SK-N-SH treated with all-trans-retinoic acid at 6 μM for 48 hours (cell line): ENCODE measurements around the gene BTAF1.

Source experiments
- ESRRG ChIP-seq: fragments of 250-450 bp; sonication (Bioruptor Pico); IDR thresholded peaks from 2 replicates; pipeline ENCODE4 v1.6.1; 2021; ENCODE audit warnings: mild to moderate bottlenecking
- RARB ChIP-seq: fragments of 250-450 bp; sonication (Bioruptor Pico); IDR thresholded peaks from 2 replicates; pipeline ENCODE4 v1.8.0; 2021; ENCODE audit warnings: mild to moderate bottlenecking, moderate library complexity
- ZNF565 ChIP-seq: fragments of 450-650 bp; formaldehyde crosslinking; conservative IDR thresholded peaks from 2 replicates; pipeline ENCODE4 v1.5.0; 2020; ENCODE audit warnings: low read depth, mild to moderate bottlenecking, moderate library complexity
- ZNF8 ChIP-seq: fragments of 450-650 bp; formaldehyde crosslinking; IDR thresholded peaks from 2 replicates; pipeline ENCODE4 v1.5.0; 2020; ENCODE audit warnings: mild to moderate bottlenecking, moderate library complexity

GRCh38 chr10:91886954-91887271, 36.7 kb upstream of the BTAF1 start:
- TF ChIP-seq ESRRG (CRISPR knock-in tag) (no peak), RARB (CRISPR knock-in tag) (no peak), ZNF8 (CRISPR knock-in tag) (no peak), ZNF565 (no peak)
